Activated T-helper 1 cell treated with Interleukin-2 at 50 U/mL for 16 hours (primary cell): ENCODE measurements around the gene OGFOD1.
A peak's percentile ranks its signal among the peaks of the same experiment; 100 is the strongest.

Experiments
- DNase-seq: peaks from one replicate; pipeline ENCODE4 v3.0.0-alpha.2; 2020; ENCODE audit warnings: low read depth

OGFOD1 gene

GRCh38 chr16:56450986-56451752 lies at the start of gene OGFOD1, which contains the start of gene NUDT21:
OGFOD1 (plus strand) TSS chr16:56451554; CDS start chr16:56451613, 59 bp downstream.
NUDT21 (minus strand) TSS chr16:56451332; CDS start chr16:56451202, 130 bp downstream.
- peak; percentile 87 for DNase-seq

- no peak for DNase-seq
Measured at GRCh38 chr16:56405977-56406672, 45.2 kb upstream of the OGFOD1 start.

GRCh38 chr16:56408379-56409098 lies 42.8 kb upstream of the OGFOD1 start:
- no peak for DNase-seq

- no peak for DNase-seq
Measured at GRCh38 chr16:56409195-56409594, 42.2 kb upstream of the OGFOD1 start.

- DNase-seq = no peak
Measured at GRCh38 chr16:56411123-56411522, 40.2 kb upstream of the OGFOD1 start.

- no peak for DNase-seq
Measured at GRCh38 chr16:56411624-56412023, 39.7 kb upstream of the OGFOD1 start.

DNA sequence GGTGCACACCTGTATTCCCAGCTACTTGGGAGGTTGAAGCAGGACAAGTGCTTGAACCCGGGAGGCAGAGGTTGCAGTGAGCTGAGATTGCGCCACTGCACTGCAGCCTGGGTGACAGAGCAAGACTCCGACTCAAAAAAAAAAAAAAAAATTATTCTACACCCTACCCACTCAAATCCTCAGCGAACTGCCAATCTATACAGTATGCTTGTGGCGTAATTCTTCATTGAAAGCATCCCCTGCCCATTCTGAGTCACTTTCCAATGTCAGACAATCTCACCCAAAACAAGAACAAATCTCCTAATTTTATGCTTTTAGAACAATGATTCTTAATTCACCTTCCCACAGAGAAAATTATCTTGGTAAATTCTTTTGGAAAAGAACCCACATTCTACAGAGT lies 38.0 kb upstream of the OGFOD1 start:
- DNase-seq = no peak

DNA sequence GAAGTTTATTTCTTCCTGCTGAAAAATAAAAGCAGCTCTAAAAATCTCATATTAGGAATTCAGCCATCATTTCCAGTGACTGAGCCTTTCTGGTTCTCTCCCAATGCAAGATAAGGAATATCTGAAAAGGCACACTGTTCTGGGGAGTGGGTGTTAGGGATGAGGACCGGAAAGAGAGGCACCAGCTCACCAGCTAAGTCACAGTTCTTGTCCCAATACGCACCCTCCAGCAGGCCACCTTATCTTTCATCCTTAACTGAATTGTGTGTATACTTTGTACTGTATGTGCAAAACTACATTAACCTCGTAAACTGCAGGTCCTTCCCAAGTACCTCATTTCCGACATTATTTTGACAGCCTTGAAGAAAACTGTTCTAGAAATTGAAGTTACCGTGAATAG lies 37.0 kb upstream of the OGFOD1 start:
- no peak for DNase-seq

- DNase-seq = no peak
Measured at GRCh38 chr16:56415875-56416274, 35.5 kb upstream of the OGFOD1 start.

DNA sequence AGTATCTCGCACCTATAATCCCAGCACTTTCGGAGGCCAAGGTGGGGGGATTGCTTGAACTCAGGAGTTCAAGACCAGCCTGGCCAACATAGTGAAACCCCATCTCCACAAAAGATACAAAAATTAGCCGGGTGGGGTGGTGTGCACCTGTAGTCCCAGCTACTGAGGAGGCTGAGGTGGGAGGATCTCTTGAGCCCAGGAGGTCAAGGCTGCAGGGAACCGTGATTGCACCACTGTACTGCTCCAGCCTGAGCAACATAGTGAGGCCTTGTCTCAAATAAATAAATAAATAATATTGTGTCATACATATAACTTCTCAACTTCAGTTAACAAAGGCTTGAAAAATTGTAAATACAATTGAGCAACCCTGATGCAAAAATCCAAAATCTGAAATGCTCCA lies 34.2 kb upstream of the OGFOD1 start:
- DNase-seq = no peak

DNA sequence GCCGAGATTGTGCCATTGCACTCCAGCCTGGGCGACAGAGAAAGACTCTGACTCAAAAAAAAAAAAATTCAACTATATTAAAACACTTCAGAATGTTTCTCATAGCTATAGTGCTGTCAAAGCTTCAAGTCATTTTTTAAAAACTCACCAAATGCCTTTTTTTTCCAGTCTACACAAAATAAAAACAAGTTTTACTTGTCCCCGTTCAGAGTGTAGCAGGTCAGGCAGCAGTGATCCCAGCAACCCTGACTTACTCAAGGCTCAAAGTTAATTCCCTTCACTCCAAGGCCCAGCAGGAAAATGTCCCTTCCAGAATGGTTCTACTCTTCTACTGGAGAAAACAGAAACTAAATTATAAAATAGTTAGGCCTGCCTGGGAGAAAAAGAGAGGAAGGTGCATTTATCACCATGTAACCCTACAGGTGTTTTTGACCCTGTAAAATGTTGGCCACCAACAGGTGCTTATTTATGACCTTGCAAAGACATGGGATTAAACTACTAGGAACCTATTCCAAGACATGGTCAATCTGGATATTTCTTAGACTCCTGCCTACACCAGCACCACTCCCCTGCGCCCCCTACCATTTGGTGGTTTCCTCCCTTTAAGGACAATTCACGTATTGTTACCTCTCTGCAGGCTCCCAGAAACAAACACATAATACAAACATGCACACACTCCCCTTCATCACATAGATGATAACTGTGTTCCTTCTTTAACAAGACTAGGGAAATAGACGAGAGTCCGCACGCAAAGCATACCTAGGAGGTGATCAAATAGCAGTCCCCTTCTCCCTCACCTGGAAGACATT lies 31.4 kb upstream of the OGFOD1 start:
- no peak for DNase-seq

GRCh38 chr16:56420613-56421012 lies 30.7 kb upstream of the OGFOD1 start:
- no peak for DNase-seq

GRCh38 chr16:56421313-56421712 lies 30.0 kb upstream of the OGFOD1 start:
- no peak for DNase-seq

DNA sequence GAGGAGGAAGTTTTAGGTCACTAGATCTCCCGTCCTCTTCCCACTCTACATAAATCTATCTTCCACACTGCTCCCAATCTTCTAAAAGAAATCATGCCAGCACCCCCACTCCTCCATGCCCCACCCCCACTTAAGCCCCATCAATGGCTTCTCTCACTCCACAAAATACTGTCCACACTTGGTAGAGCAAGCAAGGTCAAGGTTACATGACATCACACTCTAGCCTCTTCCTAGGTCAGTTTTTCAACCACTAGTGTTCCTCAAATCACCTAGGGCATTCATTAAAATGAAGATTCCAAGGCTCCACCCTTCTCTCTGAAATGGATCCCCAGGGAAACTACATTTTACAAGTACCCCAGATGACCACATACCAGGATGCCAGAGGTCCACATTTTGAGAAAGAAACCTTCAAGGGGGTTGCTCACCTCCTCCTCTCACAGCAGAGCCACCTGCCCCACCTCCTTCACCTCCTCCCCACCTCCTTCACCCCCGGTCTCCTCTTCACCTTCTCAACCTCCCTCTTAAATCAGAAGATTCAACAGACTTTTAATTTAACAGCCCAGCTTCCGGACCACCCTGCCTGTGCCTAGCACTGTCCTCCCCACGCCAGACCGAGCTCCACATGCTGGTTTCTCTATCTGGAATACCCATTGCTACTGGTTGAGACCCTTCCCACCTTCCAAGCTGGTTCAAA lies 29.2 kb upstream of the OGFOD1 start:
- no peak for DNase-seq

GRCh38 chr16:56422896-56423441 lies 28.4 kb upstream of the OGFOD1 start:
- no peak for DNase-seq

DNA sequence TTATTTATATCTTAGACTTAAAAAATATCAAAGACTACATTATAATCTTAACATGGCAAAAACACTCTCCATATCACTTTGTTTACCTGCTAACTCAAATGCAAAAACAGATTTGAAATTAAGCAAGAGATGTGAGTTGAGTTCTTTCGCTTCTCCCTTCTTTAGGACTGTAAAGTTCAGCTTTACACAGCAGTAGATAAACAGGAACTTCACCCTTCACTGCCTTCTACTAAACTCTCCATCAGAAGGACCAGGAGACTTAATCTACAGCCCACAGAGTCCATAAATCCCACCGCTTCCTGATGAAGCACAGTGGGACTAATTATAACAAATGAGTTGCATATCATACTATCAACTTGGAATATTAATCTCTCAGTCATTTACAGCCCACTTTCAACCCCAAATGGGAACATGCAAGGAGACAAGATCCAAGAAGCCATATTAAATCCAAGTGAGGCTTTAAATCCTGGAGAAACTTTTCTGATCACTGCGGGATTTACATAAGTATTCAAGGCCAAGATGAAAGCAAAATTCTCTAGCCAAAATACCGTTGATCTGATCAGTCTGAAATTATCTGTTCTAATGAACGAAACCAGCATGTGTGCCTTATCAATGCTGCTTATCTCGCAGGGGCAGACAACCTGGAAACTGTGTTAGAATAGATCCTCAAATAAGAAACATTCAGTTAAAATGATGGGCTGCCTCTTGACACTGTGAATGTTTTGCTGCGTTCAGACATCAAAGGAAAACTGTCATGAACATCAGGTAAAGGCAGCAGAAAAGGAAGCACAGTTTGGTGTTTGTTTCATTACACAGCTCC lies 27.6 kb upstream of the OGFOD1 start:
- no peak for DNase-seq

GRCh38 chr16:56424404-56424764 lies 27.0 kb upstream of the OGFOD1 start:
- DNase-seq = no peak

- peak; percentile 15 for DNase-seq
Measured at GRCh38 chr16:56424791-56425438, 26.4 kb upstream of the OGFOD1 start.

DNA sequence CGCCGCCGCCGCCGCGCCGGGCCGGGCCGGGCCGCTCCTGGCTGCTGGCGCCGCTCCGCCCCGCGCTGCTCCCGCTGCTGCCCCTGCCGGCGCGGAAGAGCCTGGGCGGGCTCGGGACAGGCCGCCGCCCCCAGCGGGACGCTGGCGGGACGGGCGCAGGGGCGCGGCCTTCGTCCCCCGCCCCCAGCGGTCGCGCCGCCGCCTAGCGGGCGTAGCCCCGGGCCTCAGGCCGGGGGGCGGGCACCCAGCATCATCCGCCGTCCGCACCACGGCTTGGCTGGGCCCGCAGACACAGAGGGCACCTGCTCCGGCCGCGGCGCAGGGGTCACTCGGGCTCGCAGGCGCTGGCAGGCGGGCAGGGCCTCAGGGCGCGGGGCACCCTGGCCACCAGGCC lies 25.9 kb upstream of the OGFOD1 start, which contains the start of gene AMFR:
Gene AMFR (minus strand): TSS at position 107 of the 394 bp plus-strand sequence. CDS start 218 bp downstream, outside the sequence.
- DNase-seq = peak; percentile 70

DNA sequence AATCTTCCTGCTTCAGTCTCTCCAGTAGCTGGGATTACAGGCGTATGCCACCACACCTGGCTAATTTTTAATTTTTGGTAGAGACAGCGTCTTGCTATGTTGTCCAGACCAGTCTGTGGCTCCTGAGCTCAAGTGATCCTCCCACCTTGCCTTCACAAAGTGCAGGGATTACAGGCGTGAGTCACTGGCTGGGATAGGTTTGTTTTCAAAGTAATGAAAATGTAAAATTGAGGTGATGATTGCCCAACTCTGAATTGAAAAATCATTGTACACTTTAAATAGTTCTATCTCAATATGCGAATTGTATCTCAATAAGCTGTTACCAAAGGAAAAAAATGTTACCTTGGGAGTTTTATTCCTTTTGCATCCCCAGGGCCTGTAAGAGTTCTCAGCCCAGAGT lies 24.8 kb upstream of the OGFOD1 start:
- DNase-seq = no peak
